Tibial nerve (tissue), 4 donors: Measurements from ENCODE around the gene PDE3B. TPM values are rescaled to one million over a fixed set of nuclear protein-coding genes. Genes with fewer than 3 reads are reported as not detected.
"Not testable (repeated sequence)": the region's sequence is repeated elsewhere in the genome, so short reads cannot be mapped to it uniquely, and the experiment has no call there.

Experiments
- DNase-seq, 2 donors: peaks; one replicate each; pipeline ENCODE4 v3.0.0-alpha.2; 2019; ENCODE audit warnings: low spot score in 2 of 2
- H3K27ac ChIP-seq, 4 donors: fragments of 200-600 bp; sonication (generic) in 3 of 4; one replicate each; pipeline ENCODE4 v1.5.1; 2017 to 2019; ENCODE audit warnings: mild to moderate bottlenecking in 1 of 4
- H3K27me3 ChIP-seq, 2 donors: fragments of 200-600 bp; sonication (generic) in 1 of 2; one replicate each; pipeline versions ENCODE4 v1.5.1 to v1.6.0; 2017 to 2019
- H3K36me3 ChIP-seq, 3 donors: fragments of 200-600 bp; sonication (generic); one replicate each; pipeline ENCODE4 v1.5.1; 2018 to 2019
- H3K4me1 ChIP-seq, 4 donors: fragments of 200-600 bp; sonication (generic) in 3 of 4; one replicate each; pipeline ENCODE4 v1.5.1; 2017 to 2019
- H3K4me3 ChIP-seq, 4 donors: fragments of 200-600 bp; sonication (generic) in 3 of 4; one replicate each; pipeline ENCODE4 v1.5.1; 2017 to 2019; ENCODE audit warnings: mild to moderate bottlenecking in 1 of 4, moderate library complexity in 1 of 4
- H3K9me3 ChIP-seq, 4 donors: fragments of 200-600 bp; sonication (generic) in 3 of 4; one replicate each; pipeline ENCODE4 v1.5.1; 2017 to 2019
- EP300 ChIP-seq, 2 donors: sonication (generic); formaldehyde crosslinking; IDR thresholded peaks; one replicate each; pipeline ENCODE4 v1.6.1; 2017; ENCODE audit warnings: antibody characterized with exemption in 2 of 2, mild to moderate bottlenecking in 1 of 2
- POLR2A ChIP-seq, 2 donors: fragments of 450-650 bp; IDR thresholded peaks; one replicate each; pipeline ENCODE4 v1.6.1; 2017; ENCODE audit warnings: antibody characterized with exemption in 2 of 2, mild to moderate bottlenecking in 2 of 2, moderate library complexity in 2 of 2
- WGBS, 2 donors: methylation state at CpG; one replicate each; pipeline ENCODE4 v1.1.5; 2018; 5-methylcytosine and 5-hydroxymethylcytosine counted together
- total RNA-seq, 4 donors: library from RNA; depleted of rRNA; stranded (reverse); fragments of >200 nt; gene quantifications; one replicate each; pipeline ENCODE4 v1.1.0, GENCODE V29; 2016
- TF ChIP-seq, protein P1 (sequence below), 5 experiments: fragments of 200-600 bp in 3 of 5; fragments of 450-650 bp in 2 of 5; sonication (generic) in 3 of 5; IDR thresholded peaks; one replicate each; pipeline ENCODE4 v1.5.1; 2016 to 2019; ENCODE audit warnings: antibody characterized with exemption in 5 of 5, mild to moderate bottlenecking in 3 of 5, moderate library complexity in 2 of 5

The PDE3B gene
- total RNA-seq, 4 donors from 2014 or later, result 15.3 to 39.9 (median 26.4) TPM

DNA sequence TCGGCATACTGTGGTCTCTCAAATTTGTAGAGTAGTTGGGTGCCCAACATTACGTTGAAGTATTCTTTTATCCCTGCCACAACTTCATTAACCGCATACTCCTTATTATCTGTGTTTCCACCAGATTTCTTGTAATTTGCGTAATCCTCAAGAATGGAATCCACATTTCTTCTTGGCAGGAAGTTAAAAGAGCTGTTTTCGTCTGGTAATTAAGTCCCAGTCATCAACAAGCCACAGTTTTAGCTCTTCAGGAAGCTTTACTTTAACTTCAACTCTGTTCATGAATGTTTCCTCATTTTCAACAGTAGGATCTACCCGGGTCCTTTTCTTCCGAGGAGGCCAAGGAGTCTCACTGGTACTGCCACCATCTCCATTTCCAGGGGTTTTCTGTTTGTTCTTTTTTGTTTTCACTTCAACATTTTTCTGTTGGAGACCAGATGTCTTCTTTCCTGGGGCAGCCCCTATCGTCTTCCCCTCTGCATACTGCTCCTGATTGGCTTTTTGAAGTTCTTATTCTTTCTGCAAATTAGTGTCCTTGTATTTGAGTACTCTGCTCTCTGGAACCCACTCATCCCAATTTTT is 30.3 kb downstream of the PDE3B start:
- DNase-seq, result no peak
- no peaks in the 10 kb centered on the region for H3K4me1 ChIP-seq
- H3K9me3 ChIP-seq, result no peaks in the 10 kb centered on the region
- 84 to 88% methylated on average over 8 of the region's 8 CpGs for WGBS, 2 donors
- TF ChIP-seq EP300 (IDR thresholded peaks at IDR 0.05) (no peak), POLR2A (IDR thresholded peaks at IDR 0.05) (no peak)
- TF ChIP-seq, protein P1, sequence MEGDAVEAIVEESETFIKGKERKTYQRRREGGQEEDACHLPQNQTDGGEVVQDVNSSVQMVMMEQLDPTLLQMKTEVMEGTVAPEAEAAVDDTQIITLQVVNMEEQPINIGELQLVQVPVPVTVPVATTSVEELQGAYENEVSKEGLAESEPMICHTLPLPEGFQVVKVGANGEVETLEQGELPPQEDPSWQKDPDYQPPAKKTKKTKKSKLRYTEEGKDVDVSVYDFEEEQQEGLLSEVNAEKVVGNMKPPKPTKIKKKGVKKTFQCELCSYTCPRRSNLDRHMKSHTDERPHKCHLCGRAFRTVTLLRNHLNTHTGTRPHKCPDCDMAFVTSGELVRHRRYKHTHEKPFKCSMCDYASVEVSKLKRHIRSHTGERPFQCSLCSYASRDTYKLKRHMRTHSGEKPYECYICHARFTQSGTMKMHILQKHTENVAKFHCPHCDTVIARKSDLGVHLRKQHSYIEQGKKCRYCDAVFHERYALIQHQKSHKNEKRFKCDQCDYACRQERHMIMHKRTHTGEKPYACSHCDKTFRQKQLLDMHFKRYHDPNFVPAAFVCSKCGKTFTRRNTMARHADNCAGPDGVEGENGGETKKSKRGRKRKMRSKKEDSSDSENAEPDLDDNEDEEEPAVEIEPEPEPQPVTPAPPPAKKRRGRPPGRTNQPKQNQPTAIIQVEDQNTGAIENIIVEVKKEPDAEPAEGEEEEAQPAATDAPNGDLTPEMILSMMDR (IDR thresholded peaks at IDR 0.05), result no peak
- no peak overlapping the region for H3K27ac ChIP-seq
- H3K4me3 ChIP-seq, result no peak overlapping the region
- no peaks in the 10 kb centered on the region for H3K27me3 ChIP-seq
- H3K36me3 ChIP-seq, result no peaks in the 10 kb centered on the region

- TF ChIP-seq POLR2A (IDR thresholded peaks at IDR 0.05) (no peak), EP300 (IDR thresholded peaks at IDR 0.05) (no peak)
- TF ChIP-seq, protein P1 (IDR thresholded peaks at IDR 0.05), result no peak
- H3K27me3 ChIP-seq, result no peaks in the 10 kb centered on the region
- WGBS, 2 donors, result 93 to 98% methylated on average over 2 of the region's 2 CpGs
- H3K4me1 ChIP-seq, result no peaks in the 10 kb centered on the region
- no peak overlapping the region for H3K4me3 ChIP-seq
- no peaks in the 10 kb centered on the region for H3K36me3 ChIP-seq
- no peak for DNase-seq
- H3K27ac ChIP-seq, result no peak overlapping the region
- no peaks in the 10 kb centered on the region for H3K9me3 ChIP-seq
Observed at GRCh38 chr11:14676068-14676467, 32.5 kb downstream of the PDE3B start.

- 88% methylated on average over 2 of the region's 2 CpGs for WGBS, 2 donors
- no peak overlapping the region for H3K27ac ChIP-seq
- H3K4me3 ChIP-seq, result no peak overlapping the region
- TF ChIP-seq EP300 (IDR thresholded peaks at IDR 0.05), result no peak
- no peak for TF ChIP-seq POLR2A (IDR thresholded peaks at IDR 0.05)
- TF ChIP-seq, protein P1 (IDR thresholded peaks at IDR 0.05), result no peak
- DNase-seq, result no peak
- no peaks in the 10 kb centered on the region for H3K4me1 ChIP-seq
- H3K27me3 ChIP-seq, result no peaks in the 10 kb centered on the region
- H3K9me3 ChIP-seq, result no peaks in the 10 kb centered on the region
- no peaks in the 10 kb centered on the region for H3K36me3 ChIP-seq
Observed at GRCh38 chr11:14677146-14677545, 33.5 kb downstream of the PDE3B start.

DNA sequence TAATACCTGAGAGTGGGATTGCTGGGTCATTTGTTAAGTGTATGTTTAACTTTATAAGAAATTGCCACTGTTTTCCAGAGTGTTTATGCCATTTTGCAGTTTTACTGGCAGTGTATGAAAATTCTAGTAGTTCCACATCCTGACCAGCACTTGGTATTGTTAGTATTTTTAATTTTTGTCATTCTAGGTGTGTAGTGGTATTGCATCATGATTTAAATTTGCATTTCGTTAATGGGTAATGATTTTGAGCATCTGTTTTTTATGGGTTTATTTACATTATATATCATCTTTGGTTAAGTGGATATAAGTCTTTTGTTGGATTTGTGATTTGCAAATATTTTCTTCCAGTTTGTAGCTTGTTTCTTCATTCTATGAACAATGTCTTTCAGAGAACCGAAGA is 34.7 kb downstream of the PDE3B start:
- Histone ChIP-seq H3K27me3 (no peaks in the 10 kb centered on the region), H3K9me3 (no peaks in the 10 kb centered on the region), H3K4me3 (no peak overlapping the region), H3K27ac (no peak overlapping the region), H3K36me3 (no peaks in the 10 kb centered on the region), H3K4me1 (no peaks in the 10 kb centered on the region)
- WGBS, 2 donors, result 89 to 90% methylated on average over 2 of the region's 2 CpGs
- TF ChIP-seq POLR2A (IDR thresholded peaks at IDR 0.05) (no peak), EP300 (IDR thresholded peaks at IDR 0.05) (no peak)
- TF ChIP-seq, protein P1 (IDR thresholded peaks at IDR 0.05), result no peak
- DNase-seq, result no peak

- H3K4me1 ChIP-seq, result no peaks in the 10 kb centered on the region
- peaks cover 0 to 3% (median 0%) of the 10 kb centered on the region in 4 donors for H3K9me3 ChIP-seq
- no peak for TF ChIP-seq POLR2A (IDR thresholded peaks at IDR 0.05)
- TF ChIP-seq, protein P1 (IDR thresholded peaks at IDR 0.05), result no peak
- no peak for TF ChIP-seq EP300 (IDR thresholded peaks at IDR 0.05)
- H3K36me3 ChIP-seq, result no peaks in the 10 kb centered on the region
- WGBS, 2 donors, result 92 to 94% methylated on average over 3 of the region's 3 CpGs
- H3K4me3 ChIP-seq, result no peak overlapping the region
- no peak overlapping the region for H3K27ac ChIP-seq
- H3K27me3 ChIP-seq, result no peaks in the 10 kb centered on the region
- DNase-seq, result no peak
Observed at GRCh38 chr11:14679662-14680061, 36.1 kb downstream of the PDE3B start.

- not testable (repeated sequence) for H3K4me3 ChIP-seq, H3K27me3 ChIP-seq, H3K4me1 ChIP-seq, DNase-seq, H3K36me3 ChIP-seq, H3K9me3 ChIP-seq, H3K27ac ChIP-seq
- 57 to 74% methylated on average over 6 of the region's 6 CpGs for WGBS, 2 donors
Observed at GRCh38 chr11:14684234-14684915, 40.8 kb downstream of the PDE3B start.
